K562 (cell line): ENCODE data around the gene NOMO2. TPM values are rescaled to one million over a fixed set of nuclear protein-coding genes. Genes with fewer than 3 reads are reported as not detected.

ENCODE experiments used
- microRNA-seq: library from miRNA; unstranded; fragments of <30 nt; microRNA quantifications from one replicate; pipeline ENCODE4, GENCODE V29; 2018; ENCODE audit warnings: borderline microRNAs expressed
- polyA plus RNA-seq, 8 experiments: library from polyadenylated mRNA; depleted of rRNA in 4 of 8; stranded (reverse) in 5 of 8; unstranded in 3 of 8; fragments of >200 nt; fragmentation: Nextera tagmentation in 2 of 8; fragmentation: Illumina TruSeq in 1 of 8; extraction: Ambion mirVana in 2 of 8; extraction: Trizol in 1 of 8; gene quantifications; 2 replicates each; pipeline versions ENCODE4 v1.2.1 to v1.2.3, GENCODE V29; 2011 to 2014; ENCODE audit warnings: inconsistent platforms in 1 of 8, missing spikeins in 1 of 8
- small RNA-seq: library from RNA; depleted of rRNA; stranded (forward); fragments of <200 nt; gene quantifications from one replicate; pipeline ENCODE3, GENCODE V24; 2014
- total RNA-seq, 7 experiments: library from RNA; depleted of rRNA in 6 of 7; stranded (reverse); fragments of >200 nt in 6 of 7; fragmentation: Illumina TruSeq in 2 of 7; extraction: Trizol in 2 of 7; gene quantifications; 2 replicates each; pipeline versions ENCODE4 v1.2.1 to v1.2.3, GENCODE V29; 2011 to 2021; ENCODE audit warnings: low replicate concordance in 1 of 7

The NOMO2 gene
- total and polyA plus RNA-seq, 9 of the 15 experiments (the other 6 are each of a cell fraction or from before 2014, with no cell fraction given): 25.2 to 82.2 (median 44.0) TPM

Small RNAs within 50 kb of the gene (microRNA-seq; reads per million reads assigned to microRNA genes)
- gene MIR3179-3 (not detected), gene MIR3179-4 (not detected), gene MIR3180-3 (not detected), gene MIR3670-3 (not detected), gene MIR3670-4 (not detected), gene MIR6770-3 (not detected)

Small RNAs within 50 kb of the gene (small RNA-seq; reads per million reads assigned to genes)
- gene MIR3179-3 (not detected), gene MIR3179-4 (not detected), gene MIR3180-3 (not detected), gene MIR3670-3 (not detected), gene MIR3670-4 (not detected), gene MIR6770-3 (not detected), gene RF00019 (not detected)

Other genes starting within 250 kb of the NOMO2 start
- gene NPIPA8, start 225.4 kb downstream of the NOMO2 start, total RNA-seq (2014; rRNA removed): 1.8 and 4.8 TPM in 2 replicates
- gene NPIPA8, start 225.4 kb downstream of the NOMO2 start, total RNA-seq (2014; rRNA removed; fragmentation: Illumina TruSeq; extraction: Trizol): 11.0 and 11.2 TPM in 2 replicates
- 9.8 and 17.3 TPM in 2 replicates for gene NPIPA8, start 225.4 kb downstream of the NOMO2 start, total RNA-seq (2015; rRNA removed; fragmentation: Illumina TruSeq; extraction: Trizol)
- 10.9 and 12.1 TPM in 2 replicates for gene NPIPA8, start 225.4 kb downstream of the NOMO2 start, total RNA-seq (2021)
- 4.6 and 5.3 TPM in 2 replicates for gene NPIPA8, start 225.4 kb downstream of the NOMO2 start, polyA plus RNA-seq (2011; rRNA removed)
- gene NPIPA8, start 225.4 kb downstream of the NOMO2 start, polyA plus RNA-seq (2014; fragmentation: Illumina TruSeq; extraction: Trizol): 15.0 and 28.9 TPM in 2 replicates
- 1 to 10 TPM; 2.9 to 3.0 TPM for gene NPIPA8, start 225.4 kb downstream of the NOMO2 start, polyA plus RNA-seq (2014; fragmentation: Nextera tagmentation; extraction: Ambion mirVana)
- 9.1 and 12.0 TPM in 2 replicates for gene NPIPA8, start 225.4 kb downstream of the NOMO2 start, polyA plus RNA-seq (2014; rRNA removed)
- gene RPS15A, start 228.2 kb upstream of the NOMO2 start, total RNA-seq (2014; rRNA removed): 1,397 and 1,443 TPM in 2 replicates
- gene RPS15A, start 228.2 kb upstream of the NOMO2 start, total RNA-seq (2014; rRNA removed; fragmentation: Illumina TruSeq; extraction: Trizol): 3,559 and 3,761 TPM in 2 replicates
- gene RPS15A, start 228.2 kb upstream of the NOMO2 start, total RNA-seq (2015; rRNA removed; fragmentation: Illumina TruSeq; extraction: Trizol): 2,642 and 2,798 TPM in 2 replicates
- gene RPS15A, start 228.2 kb upstream of the NOMO2 start, total RNA-seq (2021): 1,796 and 2,160 TPM in 2 replicates
- 5,474 and 6,005 TPM in 2 replicates for gene RPS15A, start 228.2 kb upstream of the NOMO2 start, polyA plus RNA-seq (2011; rRNA removed)
- gene RPS15A, start 228.2 kb upstream of the NOMO2 start, polyA plus RNA-seq (2014; fragmentation: Illumina TruSeq; extraction: Trizol): 3,581 and 3,787 TPM in 2 replicates
- 1,000 to 10,000 TPM; 1,986 to 2,037 TPM for gene RPS15A, start 228.2 kb upstream of the NOMO2 start, polyA plus RNA-seq (2014; fragmentation: Nextera tagmentation; extraction: Ambion mirVana)
- 4,631 and 4,801 TPM in 2 replicates for gene RPS15A, start 228.2 kb upstream of the NOMO2 start, polyA plus RNA-seq (2014; rRNA removed)
- gene ARL6IP1, start 239.5 kb upstream of the NOMO2 start, total RNA-seq (2014; rRNA removed): 102 and 224 TPM in 2 replicates
- 174 and 193 TPM in 2 replicates for gene ARL6IP1, start 239.5 kb upstream of the NOMO2 start, total RNA-seq (2014; rRNA removed; fragmentation: Illumina TruSeq; extraction: Trizol)
- 135 and 146 TPM in 2 replicates for gene ARL6IP1, start 239.5 kb upstream of the NOMO2 start, total RNA-seq (2015; rRNA removed; fragmentation: Illumina TruSeq; extraction: Trizol)
- 124 and 126 TPM in 2 replicates for gene ARL6IP1, start 239.5 kb upstream of the NOMO2 start, total RNA-seq (2021)
- 223 and 306 TPM in 2 replicates for gene ARL6IP1, start 239.5 kb upstream of the NOMO2 start, polyA plus RNA-seq (2011; rRNA removed)
- 161 and 162 TPM in 2 replicates for gene ARL6IP1, start 239.5 kb upstream of the NOMO2 start, polyA plus RNA-seq (2014; fragmentation: Illumina TruSeq; extraction: Trizol)
- 100 to 1,000 TPM; 291 to 391 TPM for gene ARL6IP1, start 239.5 kb upstream of the NOMO2 start, polyA plus RNA-seq (2014; fragmentation: Nextera tagmentation; extraction: Ambion mirVana)
- 123 and 130 TPM in 2 replicates for gene ARL6IP1, start 239.5 kb upstream of the NOMO2 start, polyA plus RNA-seq (2014; rRNA removed)